RKO (cell line): ENCODE measurements around the gene TMEM45B.
"Not testable (repeated sequence)": the region's sequence is repeated elsewhere in the genome, so short reads cannot be mapped to it uniquely, and the experiment has no call there.

Experiments used
- DNase-seq: peaks from one replicate; pipeline ENCODE4 v3.0.0-alpha.2; 2016; ENCODE audit warnings: low spot score

TMEM45B gene

DNA sequence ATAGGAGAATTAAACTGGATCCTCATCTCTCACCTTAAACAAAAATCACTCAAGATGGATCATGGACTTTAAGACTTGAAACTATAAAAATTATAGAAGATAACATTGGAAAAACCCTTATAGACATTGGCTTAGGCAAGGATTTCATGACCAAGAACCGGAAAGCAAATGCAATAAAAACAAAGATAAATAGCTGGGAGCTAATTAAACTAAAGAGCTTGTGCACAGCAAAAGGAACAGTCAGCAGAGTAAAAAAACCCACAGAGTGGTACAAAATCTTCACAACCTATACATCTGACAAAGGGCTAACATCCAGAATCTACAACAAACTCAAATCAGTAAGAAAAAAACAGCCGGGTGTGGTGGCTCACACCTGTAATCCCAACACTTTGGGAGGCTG is 7.4 kb upstream of the TMEM45B start:
- DNase-seq = not testable (repeated sequence)

GRCh38 chr11:129813231-129813791 is 2.3 kb upstream of the TMEM45B start:
- DNase-seq = no peak

GRCh38 chr11:129814244-129815014 is 1.2 kb upstream of the TMEM45B start:
- no peak for DNase-seq

- no peak for DNase-seq
These were observed 1.9 kb downstream of the TMEM45B start for GRCh38 chr11:129817534-129818051.

GRCh38 chr11:129818236-129818635 is 2.6 kb downstream of the TMEM45B start:
- not testable (repeated sequence) for DNase-seq

DNA sequence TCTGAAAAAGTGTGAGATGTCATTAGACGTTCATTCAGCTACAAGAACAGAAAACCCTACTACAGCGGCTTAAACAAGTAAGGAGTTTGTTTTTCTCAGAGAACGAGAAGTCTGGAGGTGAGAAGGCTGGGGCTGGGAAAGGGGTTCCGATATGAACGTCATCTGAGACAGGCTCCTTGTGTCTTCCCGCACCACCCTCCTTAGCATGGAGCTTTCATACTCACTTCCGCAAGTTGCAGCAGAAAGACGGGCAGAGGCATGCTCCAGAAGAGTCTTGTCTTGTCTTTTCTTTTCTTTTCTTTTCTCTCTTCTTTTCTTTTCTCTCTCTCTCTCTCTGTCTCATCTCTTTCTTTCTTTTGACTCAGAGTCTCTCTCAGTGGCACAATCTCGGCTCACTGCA is 3.6 kb downstream of the TMEM45B start:
- no peak for DNase-seq

DNA sequence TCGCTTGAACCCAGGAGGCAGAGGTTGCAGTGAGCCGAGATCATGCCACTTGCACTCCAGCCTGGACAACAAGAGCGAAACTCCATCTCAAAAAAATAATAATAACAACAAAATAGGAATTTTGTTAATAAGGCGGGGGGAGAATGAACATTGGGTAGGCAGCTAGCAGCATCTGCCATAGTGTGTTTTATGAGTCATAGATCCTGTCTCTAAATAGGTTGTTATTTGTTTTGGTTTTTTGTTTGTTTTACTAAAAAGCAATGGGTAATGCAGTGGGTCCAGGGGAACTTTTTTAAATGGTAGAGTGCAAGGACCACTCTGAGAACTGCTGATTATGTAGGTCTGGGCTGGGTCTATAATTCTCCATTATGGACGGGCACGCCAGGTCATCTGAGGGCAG is 4.6 kb downstream of the TMEM45B start:
- DNase-seq = not testable (repeated sequence)

DNA sequence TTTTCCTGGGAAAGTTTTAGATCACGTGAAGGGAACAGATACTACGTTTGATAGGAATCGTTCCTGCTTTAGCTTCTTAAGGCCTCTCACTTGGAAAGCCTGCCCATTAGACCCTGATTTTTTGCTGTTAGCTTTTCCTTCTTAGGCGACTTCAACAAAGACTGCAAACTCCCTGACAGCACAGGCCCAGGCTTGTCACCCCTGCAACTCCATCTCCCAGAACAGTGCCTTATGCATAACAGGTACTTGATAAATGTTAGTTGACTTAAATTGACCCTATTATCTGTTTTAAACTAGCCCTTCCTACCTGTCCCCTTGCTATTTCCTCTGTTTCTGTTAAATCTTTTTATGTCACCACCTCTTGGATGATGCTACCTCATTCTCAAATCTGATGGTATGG is 7.6 kb downstream of the TMEM45B start:
- not testable (repeated sequence) for DNase-seq

GRCh38 chr11:129823799-129824198 is 8.2 kb downstream of the TMEM45B start:
- DNase-seq = not testable (repeated sequence)

DNA sequence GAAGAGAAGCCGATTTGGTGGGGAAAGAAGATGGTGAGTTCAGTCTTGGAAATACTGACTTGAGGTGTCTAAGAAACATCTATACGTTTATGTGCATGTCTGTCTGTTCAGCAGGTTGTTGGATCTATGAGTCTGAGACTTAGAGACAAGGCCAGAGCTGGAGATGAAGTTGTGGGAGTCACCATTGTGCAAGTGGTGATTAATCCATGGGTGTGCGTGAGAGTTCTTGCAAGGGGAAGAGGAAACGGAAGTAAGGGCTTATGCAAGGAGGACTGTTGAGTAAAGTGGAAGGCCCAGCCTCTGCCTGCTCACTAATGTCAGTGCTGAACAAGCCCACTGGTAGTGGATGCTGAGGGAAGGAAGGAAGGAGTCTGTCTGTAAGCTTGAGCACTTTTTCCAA is 9.7 kb downstream of the TMEM45B start:
- DNase-seq = peak; percentile 32

DNA sequence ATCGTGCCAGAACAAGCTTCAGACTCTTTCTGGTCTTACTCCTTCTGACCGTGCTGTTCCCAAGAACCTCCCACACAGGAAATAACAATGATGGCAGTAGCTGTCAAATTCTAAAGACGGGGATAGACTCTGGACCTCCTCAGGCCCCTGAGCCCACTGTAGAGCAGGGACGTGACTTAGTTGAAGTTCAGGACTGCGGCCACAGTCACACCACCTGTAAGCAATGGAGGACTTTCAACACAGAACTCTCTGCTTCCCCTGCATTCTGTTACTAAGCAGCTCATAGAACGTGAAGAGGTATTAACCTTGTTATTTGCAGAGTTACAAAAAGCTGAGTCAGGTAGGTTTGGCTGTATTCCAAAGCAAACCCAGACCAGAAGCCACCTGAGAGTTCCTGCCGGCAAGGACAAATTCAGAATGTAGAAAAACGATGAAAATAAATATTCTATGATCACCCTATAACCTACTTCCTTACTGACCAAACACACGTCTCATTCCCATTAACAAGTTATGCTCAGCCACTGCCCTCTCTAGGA is 12.7 kb downstream of the TMEM45B start:
- no peak for DNase-seq

GRCh38 chr11:129829497-129829896 is 13.8 kb downstream of the TMEM45B start:
- not testable (repeated sequence) for DNase-seq

DNA sequence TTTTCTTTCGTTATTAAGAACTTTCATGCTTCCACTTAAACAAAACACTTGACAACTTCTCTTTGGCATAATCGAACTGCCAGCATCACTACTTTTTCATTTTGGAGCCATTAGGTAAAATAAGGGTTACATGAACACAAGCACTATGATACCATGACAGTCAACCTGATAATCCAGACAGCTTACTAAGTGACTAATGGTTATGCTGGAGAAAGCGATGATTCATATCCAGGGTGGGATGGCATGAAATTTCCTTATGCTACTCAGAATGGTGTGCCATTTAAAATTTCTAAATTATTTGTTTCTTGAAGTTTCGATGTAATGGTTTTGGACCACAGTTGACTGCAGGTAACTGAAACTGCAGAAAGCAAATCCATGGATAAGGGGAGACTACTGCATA is 15.6 kb downstream of the TMEM45B start:
- DNase-seq = peak; percentile 40

DNA sequence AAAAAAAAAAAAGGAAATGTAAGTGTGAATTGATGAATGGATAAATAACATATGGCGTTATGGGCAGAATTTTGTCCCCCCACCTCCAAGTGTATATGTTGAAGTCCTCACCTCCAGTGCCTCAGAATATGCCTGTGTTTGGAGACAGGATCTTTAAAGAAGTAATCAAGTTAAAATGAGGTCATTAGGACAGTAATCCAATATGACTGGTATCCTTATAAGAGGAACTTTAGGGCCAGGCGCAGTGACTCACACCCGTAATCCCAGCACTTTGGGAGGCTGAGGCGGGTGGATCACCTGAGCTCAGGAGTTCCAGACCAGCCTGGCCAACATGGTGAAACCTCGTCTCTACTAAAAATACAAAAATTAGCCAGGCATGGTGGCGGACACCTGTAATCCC is 17.6 kb downstream of the TMEM45B start:
- DNase-seq = not testable (repeated sequence)

DNA sequence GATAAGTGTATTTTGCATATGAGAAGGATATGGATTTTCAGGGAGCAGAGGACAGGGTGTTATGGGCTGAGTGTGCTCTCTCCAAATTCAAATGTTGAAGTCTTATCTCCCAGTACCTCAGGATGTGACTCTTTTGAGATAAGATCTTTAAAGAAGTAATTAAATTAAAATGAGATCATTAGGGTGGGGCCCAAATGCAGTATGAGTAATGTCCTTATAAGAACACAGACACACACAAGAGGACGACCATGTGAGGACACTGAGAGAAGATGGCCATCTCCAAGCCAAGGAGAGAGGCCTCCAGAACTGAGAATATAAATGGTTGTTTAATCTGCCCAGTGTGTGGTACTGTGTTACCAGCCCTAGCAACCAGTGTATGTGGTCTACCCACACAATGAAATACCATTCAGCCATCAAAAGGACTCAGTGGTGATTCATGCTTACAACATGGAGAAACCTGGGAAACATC is 20.8 kb downstream of the TMEM45B start:
- DNase-seq = peak; percentile 30

GRCh38 chr11:129836979-129837378 is 21.3 kb downstream of the TMEM45B start:
- DNase-seq = no peak

DNA sequence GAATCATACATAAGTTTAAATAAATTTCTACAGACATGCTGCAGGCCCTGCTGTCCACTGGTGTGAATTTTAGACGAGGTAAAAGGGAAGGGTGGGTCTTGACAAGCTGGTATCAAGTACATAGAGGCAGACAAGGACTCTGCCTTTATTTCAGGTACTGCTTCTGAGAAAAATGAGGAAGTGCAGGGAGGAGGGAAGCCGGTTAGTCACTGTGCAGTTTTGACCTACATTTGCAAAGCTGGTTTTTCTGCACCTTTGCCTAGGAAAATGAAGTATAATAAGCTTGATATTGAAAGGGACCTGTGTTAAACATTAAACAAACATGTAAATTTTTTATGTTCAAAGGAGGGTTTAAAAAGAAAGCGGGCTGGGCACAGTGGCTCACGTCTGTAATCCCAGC is 24.6 kb downstream of the TMEM45B start:
- DNase-seq = no peak

DNA sequence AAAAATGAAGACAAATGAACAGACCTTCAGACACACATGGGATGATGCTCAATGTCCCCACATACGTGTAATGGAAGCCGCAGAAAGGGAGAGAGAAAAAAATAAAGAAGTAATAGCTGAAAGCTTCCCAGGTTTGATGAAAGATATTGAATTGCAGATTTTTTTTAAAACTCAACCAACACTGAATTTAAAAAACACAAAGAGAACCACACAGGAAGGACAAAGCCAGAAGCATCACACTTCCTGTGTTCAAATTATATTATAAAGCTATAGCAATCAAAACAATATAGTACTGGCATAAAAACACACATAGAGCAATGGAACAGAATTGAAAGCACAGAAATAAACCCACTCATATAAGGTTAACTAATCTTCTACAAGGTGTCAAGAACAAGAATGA is 26.5 kb downstream of the TMEM45B start:
- DNase-seq = no peak

GRCh38 chr11:129846508-129847335 is 31.1 kb downstream of the TMEM45B start:
- DNase-seq = peak; percentile 5

DNA sequence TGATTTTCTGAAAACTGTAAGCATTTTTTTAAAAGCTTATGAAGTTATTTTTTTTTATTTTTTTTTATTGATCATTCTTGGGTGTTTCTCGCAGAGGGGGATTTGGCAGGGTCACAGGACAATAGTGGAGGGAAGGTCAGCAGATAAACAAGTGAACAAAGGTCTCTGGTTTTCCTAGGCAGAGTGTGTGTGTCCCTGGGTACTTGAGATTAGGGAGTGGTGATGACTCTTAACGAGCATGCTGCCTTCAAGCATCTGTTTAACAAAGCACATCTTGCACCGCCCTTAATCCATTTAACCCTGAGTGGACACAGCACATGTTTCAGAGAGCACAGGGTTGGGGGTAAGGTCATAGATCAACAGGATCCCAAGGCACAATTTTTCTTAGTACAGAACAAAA is 31.7 kb downstream of the TMEM45B start:
- not testable (repeated sequence) for DNase-seq

- DNase-seq = no peak
These were observed 33.9 kb downstream of the TMEM45B start for GRCh38 chr11:129849447-129850130.
